GM19463 (cell line): ENCODE data around the gene OSBPL1A.

Experiments
- ATAC-seq: cut with Tn5 transposase; IDR thresholded peaks from one replicate; pipeline ENCODE4 v1.9.1; 2021; ENCODE audit warnings: mild to moderate bottlenecking, moderate library complexity; ENCODE audit not compliant: unreplicated experiment

The OSBPL1A gene

DNA sequence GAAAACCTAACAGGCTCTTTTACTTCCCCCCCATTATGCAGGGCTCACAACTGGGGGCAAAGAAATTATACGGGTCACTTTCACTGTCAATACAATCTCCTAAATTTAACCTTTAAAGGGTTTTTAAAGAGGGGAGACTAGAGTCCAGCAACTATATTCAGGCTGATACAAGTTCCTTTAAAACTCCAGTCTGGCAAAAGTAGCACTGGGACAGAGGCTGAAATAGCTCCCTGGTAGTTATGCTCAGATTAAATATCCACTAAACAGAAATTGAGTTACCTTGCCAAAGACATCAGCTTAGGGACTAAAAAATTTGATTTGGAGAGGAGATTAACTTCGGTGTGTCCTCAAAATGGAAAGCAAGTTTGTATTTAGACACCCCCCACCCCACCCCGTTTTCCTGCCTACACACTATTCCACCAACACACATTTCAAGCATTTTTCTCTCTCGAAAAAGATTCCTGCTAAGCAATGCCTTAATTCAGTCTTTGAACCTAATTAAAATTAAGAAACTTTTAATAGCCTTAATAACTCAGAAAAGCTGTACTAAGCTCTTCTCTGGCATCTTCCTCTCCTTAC, 127.2 kb downstream of the OSBPL1A start:
- ATAC-seq, result no peak

DNA sequence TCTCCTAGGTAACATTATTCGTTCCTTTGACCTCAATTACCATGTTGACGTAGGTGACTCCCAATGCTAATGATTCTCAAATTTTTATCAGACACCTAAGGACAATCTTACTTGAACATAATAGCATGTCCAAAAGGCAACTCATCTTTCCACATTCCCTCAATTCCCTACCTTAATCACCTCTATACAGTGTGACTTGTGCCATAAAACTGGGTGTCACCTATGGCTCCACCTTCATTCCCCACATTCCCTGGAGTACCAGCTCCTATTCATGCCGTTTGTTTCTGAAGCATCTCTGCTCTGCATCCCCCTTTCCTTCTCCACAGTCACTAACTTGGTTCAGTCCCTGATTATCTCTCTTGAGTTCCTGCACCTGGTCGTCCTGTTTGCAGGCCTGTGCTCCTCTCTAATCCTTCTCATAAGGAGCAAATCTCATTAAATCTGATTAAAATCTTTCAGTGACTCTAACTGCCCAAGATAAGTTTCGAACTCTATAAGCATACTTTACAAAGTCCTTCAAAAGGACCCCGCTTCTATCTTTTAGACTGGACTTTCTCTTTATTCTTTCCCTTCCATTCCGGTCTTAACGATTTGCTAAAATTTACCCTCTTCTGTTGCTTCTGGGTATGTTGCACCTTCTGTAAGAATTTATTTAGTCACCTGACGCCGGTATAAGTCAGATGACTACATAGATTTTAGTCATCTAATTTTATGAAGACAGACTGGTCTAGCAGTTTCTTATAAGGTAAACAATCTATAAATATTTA, 128.7 kb downstream of the OSBPL1A start:
- ATAC-seq, result no peak

DNA sequence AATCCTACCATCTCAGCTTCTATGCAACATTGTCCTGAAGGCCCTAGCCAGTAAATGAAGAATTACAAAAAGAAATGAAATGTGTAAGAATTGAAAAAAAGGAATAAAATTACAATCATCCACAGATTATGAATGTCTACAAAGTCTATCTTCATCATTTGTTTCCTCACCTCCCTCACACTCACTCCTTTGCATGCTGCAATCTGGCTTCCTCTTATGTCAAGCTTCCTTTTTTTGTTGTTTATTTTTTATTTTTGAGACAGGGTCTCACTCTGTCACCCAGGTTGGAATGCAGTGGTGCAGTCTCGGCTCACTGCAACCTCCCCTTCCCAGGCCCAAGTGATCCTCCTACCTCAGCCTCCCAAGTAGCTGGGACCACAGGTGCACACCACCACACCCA, 129.7 kb downstream of the OSBPL1A start:
- no peak for ATAC-seq

DNA sequence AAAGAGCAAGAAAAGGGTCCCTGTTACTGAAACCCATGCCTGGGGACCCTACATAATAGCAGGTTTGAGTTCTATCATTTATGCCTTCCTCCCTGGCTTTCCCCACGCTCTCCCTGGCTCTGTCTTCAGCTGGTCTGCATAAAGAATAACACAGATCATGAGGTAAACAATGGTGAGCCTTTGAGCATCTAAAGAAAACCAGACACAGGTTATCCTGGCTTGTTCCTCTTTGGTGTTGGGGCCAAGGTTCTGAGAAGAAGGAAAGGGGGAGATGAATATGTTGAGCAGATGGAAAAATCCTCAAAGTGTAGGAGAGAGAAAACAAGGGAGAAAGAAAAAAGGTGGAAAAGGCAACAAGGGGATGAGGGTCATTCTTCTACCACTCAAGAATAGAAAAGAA, 131.5 kb downstream of the OSBPL1A start:
- ATAC-seq, result no peak

DNA sequence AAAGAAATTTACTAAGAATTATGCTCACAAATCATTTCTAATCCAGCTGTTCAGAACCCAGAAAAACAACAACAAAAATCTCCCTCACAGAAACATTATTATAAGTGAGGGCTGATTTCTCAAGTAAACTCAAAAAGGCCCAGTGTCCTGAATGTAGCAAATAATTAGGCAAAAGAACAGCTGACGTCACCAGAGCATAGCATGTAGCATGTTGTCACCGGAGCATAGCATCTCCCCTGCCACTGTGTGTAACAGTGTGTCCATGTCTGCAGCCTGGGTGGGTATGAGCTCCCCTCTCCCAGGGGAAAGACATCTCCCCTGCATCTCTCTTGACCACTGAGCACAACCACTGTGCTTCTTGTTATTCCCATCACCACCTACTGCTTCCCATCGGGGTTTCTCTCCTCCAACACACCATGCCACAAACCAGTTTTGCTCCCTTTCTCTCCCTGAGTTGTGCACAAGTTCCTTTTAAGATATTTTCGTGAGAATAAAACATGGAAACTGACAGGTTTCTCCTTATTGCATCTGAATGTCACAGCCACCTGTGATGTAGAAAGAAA, 132.0 kb downstream of the OSBPL1A start:
- no peak for ATAC-seq

DNA sequence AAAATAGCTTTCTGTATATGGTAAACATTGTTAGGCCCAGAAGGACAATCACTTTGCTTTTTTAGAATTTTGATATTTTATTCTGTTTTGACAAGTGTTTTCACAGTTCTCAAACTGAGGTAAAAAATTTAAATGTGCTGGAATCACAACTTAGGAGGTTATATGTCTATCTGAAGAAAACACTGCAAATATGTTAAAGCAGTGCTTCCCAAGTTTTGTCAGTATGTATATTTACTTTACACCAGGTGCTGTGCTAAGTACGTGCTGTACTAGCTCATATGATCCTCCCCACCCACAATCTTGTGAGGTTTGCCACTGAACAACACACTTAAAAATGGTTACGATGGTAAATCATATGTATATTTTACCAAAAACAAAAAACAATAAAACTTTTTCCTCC, 134.6 kb downstream of the OSBPL1A start:
- no peak for ATAC-seq

DNA sequence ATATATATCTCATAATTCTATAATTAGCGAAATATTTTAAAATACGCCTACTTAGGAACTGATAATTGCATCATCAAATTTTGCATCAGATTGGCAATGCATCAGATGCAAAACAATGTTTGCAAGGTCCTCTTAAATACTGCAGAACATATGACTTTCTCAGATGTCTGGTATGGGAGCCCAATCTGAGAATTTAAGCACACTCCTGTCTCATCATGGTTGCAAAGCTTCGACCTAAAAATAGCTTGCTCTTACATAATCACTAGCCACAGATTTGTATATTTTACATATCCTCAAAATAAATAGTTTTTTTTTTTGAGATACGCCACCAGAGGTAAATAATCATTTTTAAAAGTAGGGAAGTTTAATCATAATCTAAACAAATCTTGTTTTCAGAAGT, 135.5 kb downstream of the OSBPL1A start:
- ATAC-seq, result no peak

DNA sequence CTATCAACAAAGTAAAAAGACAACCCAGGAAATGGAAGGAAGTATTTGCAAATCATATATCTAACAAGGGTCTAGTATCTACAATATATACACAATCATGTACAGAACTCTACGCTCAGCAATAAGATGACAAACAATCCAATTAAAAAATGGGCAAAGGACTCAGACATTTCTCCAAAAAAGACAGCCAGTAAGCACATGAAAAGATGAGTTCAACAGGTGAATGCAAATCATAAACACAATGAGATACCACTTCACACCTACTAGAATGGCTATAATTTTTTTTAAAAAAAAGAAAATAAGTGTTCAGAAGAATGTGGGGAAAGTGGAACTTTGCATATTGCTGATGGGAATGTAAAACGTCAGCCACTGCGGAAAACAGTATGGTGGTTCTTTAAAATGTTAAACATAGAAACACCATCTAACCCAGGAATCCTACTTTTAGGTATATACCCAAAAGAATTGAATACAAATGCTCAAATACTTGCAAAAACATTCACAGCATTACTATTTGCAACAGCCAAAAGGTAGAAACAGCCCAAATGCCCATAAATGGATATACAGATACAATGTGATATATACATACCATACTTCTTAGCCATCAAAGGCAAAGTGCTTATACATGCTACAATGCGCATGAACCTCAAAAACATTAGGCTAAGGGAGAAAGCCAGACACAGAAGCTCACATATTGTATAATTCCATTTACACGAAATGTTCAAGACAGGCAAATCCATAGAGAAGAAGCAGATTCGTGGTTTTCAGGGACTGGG, 137.6 kb downstream of the OSBPL1A start:
- ATAC-seq, result no peak

DNA sequence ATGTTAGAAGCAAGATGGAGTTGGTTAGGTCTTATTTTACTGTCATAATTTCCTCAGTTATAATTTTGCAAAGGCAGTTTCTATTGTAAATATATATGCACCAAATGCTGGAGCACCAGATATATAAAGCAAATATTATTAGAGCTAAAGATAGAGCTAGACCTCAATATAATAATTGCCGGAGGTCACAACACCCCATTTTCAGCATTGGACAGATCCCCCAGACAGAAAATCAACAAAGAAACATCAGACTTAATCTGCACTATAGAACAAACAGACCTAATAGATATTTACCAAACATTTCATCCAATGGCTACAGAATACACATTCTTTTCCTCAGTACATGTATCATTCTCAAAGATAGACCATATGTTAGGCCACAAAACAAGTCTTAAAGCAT, 143.6 kb downstream of the OSBPL1A start:
- ATAC-seq, result no peak

DNA sequence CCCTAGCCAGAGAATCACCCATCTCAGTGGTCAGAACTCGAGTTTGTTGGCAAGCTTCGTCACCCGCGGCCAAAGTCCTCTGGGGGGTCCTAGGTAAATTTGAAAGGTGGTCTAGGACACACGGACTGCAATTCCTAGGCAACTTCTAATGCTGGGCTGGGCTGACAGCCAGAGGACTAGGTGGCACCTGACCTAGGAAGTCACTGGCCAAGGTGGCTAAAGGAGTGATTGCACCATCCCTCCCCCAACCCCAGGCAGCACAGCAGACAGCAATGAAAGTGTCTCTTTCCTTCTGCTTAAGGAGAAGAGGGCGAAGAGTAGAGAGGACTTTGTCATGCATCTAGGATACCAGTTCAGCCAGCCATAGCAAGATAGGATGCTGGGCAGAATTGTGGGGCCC, 147.9 kb downstream of the OSBPL1A start:
- no peak for ATAC-seq

DNA sequence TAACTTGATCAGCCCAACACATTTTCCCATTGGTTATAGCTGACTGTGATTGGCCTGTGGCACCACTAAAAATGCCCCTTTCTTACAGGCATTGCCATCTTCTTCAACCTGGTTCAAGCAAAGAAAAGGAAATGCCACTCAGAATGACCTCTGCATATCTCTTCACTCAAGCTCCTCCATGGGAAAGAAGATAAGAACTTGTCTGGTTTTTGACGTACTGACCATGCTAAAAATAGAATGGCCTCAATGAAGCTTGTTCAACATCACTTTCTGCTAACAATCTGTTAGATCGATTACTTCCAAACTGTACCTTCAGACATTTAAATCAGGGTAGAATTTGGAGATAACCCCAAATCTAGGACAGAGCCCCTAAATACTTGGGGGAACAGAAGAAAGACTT, 149.3 kb downstream of the OSBPL1A start:
- ATAC-seq, result no peak

DNA sequence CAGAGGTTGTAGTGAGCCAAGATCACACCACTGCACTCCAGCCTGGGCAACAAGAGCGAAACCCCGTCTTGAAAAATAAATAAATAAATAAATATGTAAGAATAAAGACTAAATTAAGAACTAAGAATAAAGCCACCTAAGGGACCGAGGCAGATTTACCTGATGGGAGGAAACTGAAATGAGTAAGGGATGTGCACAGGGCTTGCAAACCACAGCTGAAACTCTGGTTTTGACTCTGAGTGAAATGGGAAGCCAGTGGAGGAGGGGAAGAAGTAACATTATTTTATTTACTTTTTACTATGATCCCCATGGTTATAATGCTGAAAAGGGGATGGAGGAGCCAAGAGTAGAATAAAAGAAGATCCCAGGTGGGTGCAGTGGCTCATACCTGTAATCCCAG, 151.5 kb downstream of the OSBPL1A start:
- peak; percentile 60 for ATAC-seq

DNA sequence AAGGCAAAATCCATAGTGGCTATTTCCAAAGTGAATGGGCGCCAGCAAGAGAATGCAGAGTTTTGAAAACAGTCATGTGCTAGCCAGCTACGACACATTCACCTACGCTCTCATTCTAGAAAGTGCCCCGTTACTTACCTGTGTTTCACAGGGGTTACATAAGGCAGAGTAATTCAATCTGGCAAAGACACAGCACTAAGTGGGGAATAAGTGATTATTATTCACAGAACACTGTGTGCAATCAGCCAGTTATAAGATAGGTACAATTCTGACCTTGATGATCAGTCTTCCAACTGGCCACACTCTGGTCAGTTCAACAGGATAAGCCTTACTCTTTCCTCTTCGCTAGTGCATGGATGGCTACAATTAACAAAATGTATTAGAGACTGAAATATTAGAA, 152.9 kb downstream of the OSBPL1A start:
- ATAC-seq, result no peak

DNA sequence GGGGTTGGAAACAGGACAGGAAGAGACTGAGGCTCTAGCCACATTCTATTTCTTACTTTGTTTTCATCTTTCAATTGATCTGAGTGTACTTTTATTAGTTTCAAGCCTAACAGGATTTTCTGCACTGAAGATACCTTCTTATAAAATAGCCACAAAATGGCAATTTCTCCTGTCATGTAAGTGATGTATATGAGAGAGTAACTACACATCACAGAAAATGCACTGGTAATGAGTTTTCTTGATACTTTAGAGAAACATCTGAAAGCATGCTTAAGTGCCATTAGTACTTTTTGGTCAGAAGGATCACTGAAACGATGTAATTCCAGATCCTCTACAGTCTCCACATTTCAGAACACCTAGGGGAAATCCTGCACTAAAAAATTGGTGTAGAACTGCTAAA, 153.9 kb downstream of the OSBPL1A start:
- ATAC-seq, result no peak

DNA sequence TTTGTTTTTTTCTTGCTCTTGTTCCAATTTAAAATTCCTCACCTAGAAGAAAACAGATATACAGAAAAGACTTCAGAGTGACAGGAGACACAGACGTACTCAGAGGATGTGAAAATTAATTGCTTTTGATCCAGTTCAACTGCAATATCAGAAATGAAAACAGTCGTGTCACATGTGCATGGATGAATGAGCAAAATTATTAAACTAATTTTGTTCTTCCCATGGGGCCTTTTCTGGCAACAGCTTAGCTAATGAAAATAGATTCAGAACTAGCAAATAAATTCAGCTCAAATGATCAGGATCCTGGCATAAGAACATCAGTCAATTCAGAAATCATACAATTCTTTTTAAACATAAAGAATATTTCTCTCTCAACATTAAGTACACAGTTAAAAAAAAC, 158.3 kb downstream of the OSBPL1A start:
- ATAC-seq, result no peak

DNA sequence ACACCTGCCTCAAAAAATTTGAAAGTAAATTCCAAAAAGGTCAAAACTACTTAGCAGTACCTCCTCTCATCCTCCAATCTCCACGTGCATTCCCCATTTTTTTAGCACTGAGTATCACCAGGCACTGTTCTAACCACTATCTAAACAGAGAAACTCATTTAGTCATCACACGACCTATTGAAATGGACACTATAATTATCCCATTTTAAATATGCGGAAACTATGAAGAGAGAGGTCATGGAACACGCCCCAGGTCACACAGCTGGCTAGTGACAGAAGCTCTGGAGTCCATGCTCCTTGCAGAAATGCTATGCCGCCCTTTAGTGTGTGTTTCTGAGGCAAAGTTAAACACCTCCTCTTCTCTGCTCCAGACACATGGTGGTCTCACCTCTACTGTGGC, 159.2 kb downstream of the OSBPL1A start:
- ATAC-seq, result no peak

DNA sequence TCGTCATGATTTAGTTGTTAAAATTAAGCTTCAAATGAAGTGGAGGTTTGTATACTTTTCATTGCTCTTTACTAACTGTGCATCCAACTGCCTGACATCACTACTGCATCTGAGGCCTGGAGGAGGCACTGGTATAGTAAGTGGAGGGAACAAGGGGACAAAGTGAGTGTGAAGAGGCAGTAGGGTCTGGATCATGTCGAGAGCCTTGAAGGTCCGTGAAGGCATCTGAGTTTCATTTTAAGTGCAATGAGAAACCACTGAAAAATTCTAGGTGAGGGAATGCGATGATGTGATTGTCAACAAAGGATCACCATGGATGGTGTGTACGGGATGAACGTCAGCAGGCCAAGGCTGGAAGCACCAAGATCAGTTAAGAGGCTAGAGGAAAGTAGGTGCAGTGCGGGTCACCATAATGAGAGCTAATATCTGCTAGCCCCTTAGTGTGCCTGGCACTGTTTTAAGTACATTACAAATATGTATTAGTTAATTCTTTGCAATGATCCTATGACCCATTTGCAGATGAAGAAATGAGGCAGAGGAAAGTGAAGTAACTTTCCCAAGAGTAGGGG, 162.7 kb downstream of the OSBPL1A start:
- no peak for ATAC-seq

DNA sequence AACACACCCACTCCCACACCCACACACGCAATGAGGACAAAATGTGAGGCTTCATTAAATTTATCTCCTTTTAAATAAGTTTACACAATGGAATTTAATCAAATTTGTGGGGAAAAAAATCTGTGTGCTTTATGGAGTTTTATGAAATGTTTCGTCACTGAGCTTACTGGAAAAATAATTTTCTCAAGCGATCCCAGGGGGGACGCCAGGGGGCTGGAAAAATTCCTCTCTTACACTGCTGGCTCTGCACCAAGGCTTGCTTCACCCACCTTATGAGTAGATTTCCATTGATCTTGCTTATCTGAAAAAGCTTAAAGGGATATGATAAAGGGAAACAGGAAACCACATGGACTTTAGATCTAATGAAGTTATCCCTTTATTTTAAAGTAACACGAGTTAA, 163.3 kb downstream of the OSBPL1A start:
- no peak for ATAC-seq

DNA sequence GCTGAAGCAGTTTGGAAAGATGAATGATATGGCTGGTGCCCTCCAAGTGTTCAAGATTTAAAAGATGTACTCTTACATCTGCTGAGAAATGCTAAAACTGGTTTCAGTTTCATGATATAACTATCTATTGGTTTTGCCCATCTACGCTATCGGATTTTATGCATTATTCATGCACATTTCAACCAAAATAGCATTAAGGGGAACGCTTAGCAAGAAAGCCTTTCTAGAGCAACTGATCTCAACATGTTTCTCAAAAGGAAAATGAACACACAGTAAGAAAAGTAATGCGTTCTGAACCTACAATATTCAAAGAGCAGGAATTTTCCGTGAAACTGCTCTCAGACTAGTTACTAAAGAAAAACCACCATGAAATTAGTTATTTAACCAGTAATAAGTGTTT, 164.8 kb downstream of the OSBPL1A start:
- ATAC-seq, result no peak

DNA sequence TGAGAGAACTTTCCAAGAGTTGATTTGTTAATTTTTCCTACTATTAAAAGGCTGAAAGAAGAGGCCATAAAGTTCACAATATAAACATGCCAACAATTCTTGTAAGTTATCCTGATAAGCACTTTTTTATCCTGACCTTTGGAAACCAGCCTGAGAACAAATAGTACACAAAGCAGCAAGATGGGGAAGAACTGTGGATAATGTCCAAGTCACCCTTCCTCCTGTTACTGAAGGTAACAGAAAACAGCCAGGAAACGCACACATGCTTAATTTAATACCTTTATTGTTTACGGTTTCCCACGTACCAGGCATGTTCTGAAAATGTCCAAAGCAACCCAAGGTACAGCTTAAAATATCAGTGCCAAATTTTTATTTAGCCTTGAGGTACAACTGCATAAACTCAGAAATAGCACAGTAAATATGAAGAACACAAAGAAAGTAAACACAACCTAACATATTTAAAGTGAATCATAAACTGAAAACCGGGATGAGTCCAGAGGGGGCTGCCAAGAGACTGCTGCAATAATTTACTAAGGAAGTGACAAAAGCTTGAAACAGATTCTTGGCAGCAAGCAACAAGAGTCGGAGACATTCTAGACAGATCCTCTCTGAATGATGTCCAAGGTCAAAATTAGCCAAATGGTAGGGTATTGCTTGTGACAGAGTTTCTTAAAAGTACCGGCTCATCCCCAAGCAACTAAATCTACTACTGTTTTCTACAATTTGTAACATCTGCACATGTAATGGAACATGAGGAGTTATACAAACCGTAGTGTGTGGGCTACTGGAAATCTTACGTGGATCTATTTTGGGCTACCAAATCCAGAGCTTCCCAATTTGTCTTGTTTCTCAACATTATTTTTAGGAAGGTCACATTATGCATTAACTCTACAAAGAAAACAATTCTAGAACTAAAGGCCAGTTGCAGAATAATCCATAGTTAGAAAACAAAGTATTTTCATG, 165.6 kb downstream of the OSBPL1A start:
- ATAC-seq, result no peak
